PC-9 (cell line): ENCODE data around the gene PTPN22. TPM values are rescaled to one million over a fixed set of nuclear protein-coding genes. Genes with fewer than 3 reads are reported as not detected.
"Not testable (repeated sequence)": the region's sequence is repeated elsewhere in the genome, so short reads cannot be mapped to it uniquely, and the experiment has no call there.

Experiments
- BruUV-seq: library from RNA; stranded (reverse); fragments of 400-500 nt; replicated peaks from 2 replicates; lab custom pipeline; 2021; lab: Mats Ljungman, UMichigan
- CTCF ChIA-PET: fragments of 300-600 bp; sonication (Branson Sonifier 250); formaldehyde crosslinking; loops from one replicate; lab custom pipeline; 2022; ENCODE audit warnings: antibody characterized with exemption; lab: Charles Lee
- POLR2A ChIA-PET: fragments of 300-600 bp; sonication (Branson Sonifier 250); formaldehyde crosslinking; loops from one replicate; lab custom pipeline; 2022; ENCODE audit warnings: antibody characterized with exemption; ENCODE audit not compliant: unreplicated experiment; lab: Charles Lee
- DNase-seq, 2 experiments: peaks; one replicate each; pipeline versions ENCODE4 v3.0.0 to v3.0.0-alpha.2; 2015 to 2022; ENCODE audit warnings: mixed read lengths in 1 of 2
- H2AFZ ChIP-seq: fragments of 200-600 bp; sonication (generic); 2 replicates; pipeline ENCODE4 v1.8.1; 2017; ENCODE audit warnings: antibody characterized with exemption
- H3F3A ChIP-seq: fragments of 200-600 bp; sonication (generic); 2 replicates; pipeline ENCODE4 v1.8.1; 2017; ENCODE audit warnings: antibody characterized with exemption, mild to moderate bottlenecking, low read depth; ENCODE audit not compliant: insufficient read depth
- H3K27ac ChIP-seq: fragments of 200-600 bp; sonication (generic); 2 replicates; pipeline ENCODE4 v1.6.1; 2016; ENCODE audit warnings: mixed run types
- H3K27me3 ChIP-seq: fragments of 200-600 bp; sonication (generic); 2 replicates; pipeline ENCODE4 v1.6.1; 2016; ENCODE audit warnings: low read depth, mixed run types; ENCODE audit not compliant: insufficient read depth
- H3K36me3 ChIP-seq: fragments of 200-600 bp; sonication (generic); 2 replicates; pipeline ENCODE4 v1.6.1; 2016; ENCODE audit warnings: low read depth, mixed run types
- H3K4me1 ChIP-seq: fragments of 200-600 bp; sonication (generic); replicated peaks from 2 replicates; pipeline ENCODE4 v1.6.1; 2016; ENCODE audit warnings: mixed run types; ENCODE audit not compliant: insufficient read depth
- H3K4me2 ChIP-seq: fragments of 200-600 bp; sonication (generic); 2 replicates; pipeline ENCODE4 v1.6.1; 2017; ENCODE audit warnings: mixed run types
- H3K4me3 ChIP-seq: fragments of 200-600 bp; sonication (generic); 2 replicates; pipeline ENCODE4 v1.6.1; 2016; ENCODE audit warnings: mixed run types
- H3K79me2 ChIP-seq: fragments of 200-600 bp; sonication (generic); 2 replicates; pipeline ENCODE4 v1.6.1; 2017; ENCODE audit warnings: low read depth, mixed run types
- H3K9me2 ChIP-seq: fragments of 200-600 bp; sonication (generic); 2 replicates; pipeline ENCODE4 v1.8.1; 2017; ENCODE audit warnings: mild to moderate bottlenecking; ENCODE audit not compliant: insufficient read depth
- H3K9me3 ChIP-seq: fragments of 200-600 bp; sonication (generic); 2 replicates; pipeline ENCODE4 v1.8.1; 2016; ENCODE audit warnings: low read depth; ENCODE audit not compliant: insufficient read depth
- H4K20me1 ChIP-seq: fragments of 200-600 bp; sonication (generic); 2 replicates; pipeline ENCODE4 v1.8.1; 2017; ENCODE audit not compliant: insufficient read depth
- CTCF ChIP-seq: fragments of 200-600 bp; sonication (generic); conservative IDR thresholded peaks from 2 replicates; pipeline ENCODE4 v1.6.1; 2017; ENCODE audit warnings: mixed run types, antibody characterized with exemption, mild to moderate bottlenecking, moderate library complexity
- EZH2 ChIP-seq: fragments of 200-600 bp; sonication (generic); IDR thresholded peaks from 2 replicates; pipeline ENCODE4 v1.8.0; 2017; ENCODE audit warnings: antibody characterized with exemption, low read depth
- intact Hi-C: fragments of 100-400 bp; cut with micrococcal nuclease; formaldehyde crosslinking; loops from one replicate; pipeline ENCODE4 v1.10.0; 2022; ENCODE audit not compliant: unreplicated experiment
- total RNA-seq: library from RNA; stranded (reverse); gene quantifications from 2 replicates; pipeline ENCODE4 v1.2.3, GENCODE V29; 2021

Gene PTPN22
- total RNA-seq, 1 experiment from 2014 or later = 0.11 TPM

GRCh38 chr1:113855630-113856400 is 15.7 kb downstream of the PTPN22 start:
- Histone ChIP-seq H2AFZ (no peak overlapping the region), H3K4me2 (no peak overlapping the region), H3K9me3 (no peaks in the 10 kb centered on the region), H3K9me2 (no peaks in the 10 kb centered on the region), H3K27me3 (no peaks in the 10 kb centered on the region), H3K79me2 (no peaks in the 10 kb centered on the region), H3K36me3 (no peaks in the 10 kb centered on the region), H3K4me3 (no peak overlapping the region), H3F3A (no peaks in the 10 kb centered on the region), H3K27ac (no peak overlapping the region), H3K4me1 (no peaks in the 10 kb centered on the region), H4K20me1 (no peaks in the 10 kb centered on the region)
- ChIA-PET POLR2A (no interaction called here), CTCF (no interaction called here)
- intact Hi-C loops = no loop called here
- BruUV-seq = no TSS peak
- TF ChIP-seq CTCF = no peak
- no peak for TF ChIP-seq EZH2
- no peak for DNase-seq

GRCh38 chr1:113854234-113854633 is 17.3 kb downstream of the PTPN22 start:
- TF ChIP-seq EZH2 = no peak
- TF ChIP-seq CTCF = no peak
- CTCF ChIA-PET = no interaction called here
- no peaks in the 10 kb centered on the region for H3K27me3 ChIP-seq
- H3K79me2 ChIP-seq = no peaks in the 10 kb centered on the region
- H2AFZ ChIP-seq = no peak overlapping the region
- H4K20me1 ChIP-seq = no peaks in the 10 kb centered on the region
- DNase-seq = no peak
- H3K9me3 ChIP-seq = no peaks in the 10 kb centered on the region
- H3K36me3 ChIP-seq = no peaks in the 10 kb centered on the region
- no peaks in the 10 kb centered on the region for H3K9me2 ChIP-seq
- POLR2A ChIA-PET = no interaction called here
- no peak overlapping the region for H3K4me3 ChIP-seq
- intact Hi-C loops = no loop called here
- no peak overlapping the region for H3K27ac ChIP-seq
- H3K4me1 ChIP-seq = no peaks in the 10 kb centered on the region
- H3F3A ChIP-seq = no peaks in the 10 kb centered on the region
- H3K4me2 ChIP-seq = no peak overlapping the region
- BruUV-seq = no TSS peak

GRCh38 chr1:113852694-113853093 is 18.8 kb downstream of the PTPN22 start:
- BruUV-seq = not testable (repeated sequence)

More at GRCh38 chr1:113852694-113853093, 18.8 kb downstream of the PTPN22 start:
- H3K4me1 ChIP-seq, H3K79me2 ChIP-seq, H3K4me3 ChIP-seq, H3K36me3 ChIP-seq, H4K20me1 ChIP-seq, H3K9me2 ChIP-seq, intact Hi-C loops, CTCF ChIA-PET, POLR2A ChIA-PET, DNase-seq, H3K4me2 ChIP-seq, H3K27ac ChIP-seq, H3K9me3 ChIP-seq, H2AFZ ChIP-seq, H3K27me3 ChIP-seq, H3F3A ChIP-seq: not testable (repeated sequence)
